DMS53 (cell line): ENCODE data around the gene PIGV.
A peak's percentile ranks its signal among the peaks of the same experiment; 100 is the strongest.

Experiments
- DNase-seq: peaks from one replicate; lab custom pipeline; 2025; lab: John Stamatoyannopoulos, UW

PIGV gene

GRCh38 chr1:26787706-26788514 is at the start of gene PIGV:
TSS of gene PIGV (plus strand) at chr1:26787950. CDS start at chr1:26790816, 2,866 bp downstream.
- peak; percentile 91 for DNase-seq

GRCh38 chr1:26739329-26739914 is 48.3 kb upstream of the PIGV start:
- no peak for DNase-seq

GRCh38 chr1:26740023-26740634 is 47.6 kb upstream of the PIGV start:
- no peak for DNase-seq

- DNase-seq, result no peak
Observed at GRCh38 chr1:26740952-26741351, 46.8 kb upstream of the PIGV start.

GRCh38 chr1:26743426-26744059 is 44.2 kb upstream of the PIGV start:
- DNase-seq, result no peak

- peak; percentile 86 for DNase-seq
Observed at GRCh38 chr1:26744075-26744959, 43.4 kb upstream of the PIGV start.

- DNase-seq, result no peak
Observed at GRCh38 chr1:26745191-26745590, 42.6 kb upstream of the PIGV start.

- no peak for DNase-seq
Observed at GRCh38 chr1:26747048-26747447, 40.7 kb upstream of the PIGV start.

GRCh38 chr1:26748351-26748750 is 39.4 kb upstream of the PIGV start:
- no peak for DNase-seq

- no peak for DNase-seq
Observed at GRCh38 chr1:26749458-26749857, 38.3 kb upstream of the PIGV start.

- no peak for DNase-seq
Observed at GRCh38 chr1:26750428-26750827, 37.3 kb upstream of the PIGV start.

- no peak for DNase-seq
Observed at GRCh38 chr1:26752519-26752918, 35.2 kb upstream of the PIGV start.

GRCh38 chr1:26754086-26754874 is 33.5 kb upstream of the PIGV start:
- peak; percentile 25 for DNase-seq

- DNase-seq, result no peak
Observed at GRCh38 chr1:26758358-26758757, 29.4 kb upstream of the PIGV start.

GRCh38 chr1:26759531-26759930 is 28.2 kb upstream of the PIGV start:
- DNase-seq, result no peak

GRCh38 chr1:26761217-26761616 is 26.5 kb upstream of the PIGV start:
- peak; percentile 35 for DNase-seq

- no peak for DNase-seq
Observed at GRCh38 chr1:26767714-26768113, 20.0 kb upstream of the PIGV start.

GRCh38 chr1:26768755-26769154 is 19.0 kb upstream of the PIGV start:
- DNase-seq, result no peak

GRCh38 chr1:26771285-26771642 is 16.5 kb upstream of the PIGV start:
- DNase-seq, result no peak

- DNase-seq, result peak; percentile 80
Observed at GRCh38 chr1:26771643-26772321, 16.0 kb upstream of the PIGV start.
